Stomach smooth muscle (tissue), 2 donors: Measurements from ENCODE around the gene FBXL5.

Source experiments
- H3K27ac ChIP-seq: one replicate; pipeline ENCODE4 v1.7.0; 2013; ENCODE audit warnings: mild to moderate bottlenecking, low read length, inconsistent platforms
- H3K27me3 ChIP-seq, 2 donors: one replicate each; pipeline ENCODE4 v1.7.0; 2013; ENCODE audit warnings: low read length in 2 of 2; ENCODE audit not compliant: insufficient read depth in 2 of 2, control insufficient read depth in 1 of 2
- H3K36me3 ChIP-seq, 2 donors: one replicate each; pipeline ENCODE4 v1.7.0; 2013; ENCODE audit warnings: low read length in 2 of 2; ENCODE audit not compliant: control insufficient read depth in 2 of 2, insufficient read depth in 2 of 2
- H3K4me1 ChIP-seq: one replicate; pipeline ENCODE4 v1.7.0; 2013; ENCODE audit warnings: low read length; ENCODE audit not compliant: control insufficient read depth, insufficient read depth
- H3K4me3 ChIP-seq, 2 donors: one replicate each; pipeline ENCODE4 v1.7.0; 2013; ENCODE audit warnings: low read length in 2 of 2
- H3K9ac ChIP-seq, 2 donors: one replicate each; pipeline ENCODE4 v1.7.0; 2013; ENCODE audit warnings: low read length in 2 of 2, mild to moderate bottlenecking in 1 of 2
- H3K9me3 ChIP-seq, 2 donors: one replicate each; pipeline ENCODE4 v1.7.0; 2013; ENCODE audit warnings: low read length in 2 of 2; ENCODE audit not compliant: control insufficient read depth in 2 of 2
- donor health status: healthy.
- donor health status: Pancreatic carcinoma.

Gene FBXL5

GRCh38 chr4:15659768-15660570 is 4.8 kb upstream of the FBXL5 start:
- H3K4me1 ChIP-seq: no peaks in the 10 kb centered on the region
- no peaks in the 10 kb centered on the region for H3K36me3 ChIP-seq
- no peaks in the 10 kb centered on the region for H3K27me3 ChIP-seq
- no peaks in the 10 kb centered on the region for H3K9me3 ChIP-seq
- no peak overlapping the region for H3K9ac ChIP-seq
- H3K4me3 ChIP-seq: no peak overlapping the region
- H3K27ac ChIP-seq: no peak overlapping the region

GRCh38 chr4:15658781-15659180 is 3.6 kb upstream of the FBXL5 start:
- H3K27ac ChIP-seq: no peak overlapping the region
- H3K4me3 ChIP-seq: no peak overlapping the region
- no peaks in the 10 kb centered on the region for H3K36me3 ChIP-seq
- H3K4me1 ChIP-seq: no peaks in the 10 kb centered on the region
- H3K9me3 ChIP-seq: no peaks in the 10 kb centered on the region
- H3K27me3 ChIP-seq: no peaks in the 10 kb centered on the region
- H3K9ac ChIP-seq: no peak overlapping the region

GRCh38 chr4:15658136-15658770 is 3.1 kb upstream of the FBXL5 start:
- no peaks in the 10 kb centered on the region for H3K4me1 ChIP-seq
- H3K36me3 ChIP-seq: no peaks in the 10 kb centered on the region
- no peak overlapping the region for H3K9ac ChIP-seq
- no peak overlapping the region for H3K27ac ChIP-seq
- no peaks in the 10 kb centered on the region for H3K9me3 ChIP-seq
- no peak overlapping the region for H3K4me3 ChIP-seq
- H3K27me3 ChIP-seq: no peaks in the 10 kb centered on the region

- H3K9me3 ChIP-seq: no peaks in the 10 kb centered on the region
- no peaks in the 10 kb centered on the region for H3K36me3 ChIP-seq
- no peak overlapping the region for H3K4me3 ChIP-seq
- H3K27me3 ChIP-seq: no peaks in the 10 kb centered on the region
- H3K4me1 ChIP-seq: no peaks in the 10 kb centered on the region
- H3K9ac ChIP-seq: no peak overlapping the region
- H3K27ac ChIP-seq: no peak overlapping the region
These were observed 2.2 kb upstream of the FBXL5 start for GRCh38 chr4:15657366-15657765.

GRCh38 chr4:15656038-15656470 is 897 bp upstream of the FBXL5 start:
- Histone ChIP-seq H3K9ac (peak overlapping the region; percentile 84 to 95), H3K4me3 (peak overlapping the region; percentile 58 to 84), H3K9me3 (no peaks in the 10 kb centered on the region), H3K27ac (peak overlapping the region; percentile 97), H3K4me1 (peaks cover 4% of the 10 kb centered on the region), H3K36me3 (no peaks in the 10 kb centered on the region), H3K27me3 (no peaks in the 10 kb centered on the region)

- Histone ChIP-seq H3K27me3 (no peaks in the 10 kb centered on the region), H3K36me3 (no peaks in the 10 kb centered on the region), H3K9me3 (no peaks in the 10 kb centered on the region), H3K9ac (peak overlapping the region; percentile 80 to 87), H3K27ac (peak overlapping the region; percentile 78), H3K4me3 (peak overlapping the region; percentile 84 to 86), H3K4me1 (peaks cover 4% of the 10 kb centered on the region)
These were observed 449 bp downstream of the FBXL5 start for GRCh38 chr4:15654593-15655222.

GRCh38 chr4:15653864-15654592 is 1.1 kb downstream of the FBXL5 start:
- H3K4me3 ChIP-seq: peak overlapping the region; percentile 84 to 86
- no peaks in the 10 kb centered on the region for H3K9me3 ChIP-seq
- H3K36me3 ChIP-seq: no peaks in the 10 kb centered on the region
- H3K27ac ChIP-seq: peak overlapping the region; percentile 78
- H3K9ac ChIP-seq: peak overlapping the region; percentile 80 to 87
- H3K4me1 ChIP-seq: peaks cover 4% of the 10 kb centered on the region
- no peaks in the 10 kb centered on the region for H3K27me3 ChIP-seq

GRCh38 chr4:15653420-15653819 is 1.7 kb downstream of the FBXL5 start:
- peak overlapping the region; percentile 80 to 87 for H3K9ac ChIP-seq
- peaks cover 4% of the 10 kb centered on the region for H3K4me1 ChIP-seq
- no peaks in the 10 kb centered on the region for H3K27me3 ChIP-seq
- no peaks in the 10 kb centered on the region for H3K9me3 ChIP-seq
- peak overlapping the region; percentile 78 for H3K27ac ChIP-seq
- H3K36me3 ChIP-seq: no peaks in the 10 kb centered on the region
- H3K4me3 ChIP-seq: peak overlapping the region; percentile 84 to 86

GRCh38 chr4:15652841-15653240 is 2.3 kb downstream of the FBXL5 start:
- H3K4me1 ChIP-seq: peaks cover 4% of the 10 kb centered on the region
- no peaks in the 10 kb centered on the region for H3K9me3 ChIP-seq
- peak overlapping the region; percentile 64 for H3K27ac ChIP-seq
- H3K4me3 ChIP-seq: peak overlapping the region; percentile 84 to 86
- H3K9ac ChIP-seq: peak overlapping the region in 1 of 2 donors; percentile 87
- H3K27me3 ChIP-seq: no peaks in the 10 kb centered on the region
- no peaks in the 10 kb centered on the region for H3K36me3 ChIP-seq

GRCh38 chr4:15652191-15652590 is 3.0 kb downstream of the FBXL5 start:
- H3K9ac ChIP-seq: peak overlapping the region in 1 of 2 donors; percentile 87
- H3K36me3 ChIP-seq: no peaks in the 10 kb centered on the region
- peak overlapping the region; percentile 36 to 44 for H3K4me3 ChIP-seq
- H3K27me3 ChIP-seq: no peaks in the 10 kb centered on the region
- H3K9me3 ChIP-seq: no peaks in the 10 kb centered on the region
- peak overlapping the region; percentile 64 for H3K27ac ChIP-seq
- peaks cover 4% of the 10 kb centered on the region for H3K4me1 ChIP-seq
